K562 (cell line): ENCODE measurements around the gene NPIPB2. TPM values are rescaled to one million over a fixed set of nuclear protein-coding genes. Genes with fewer than 3 reads are reported as not detected.
A peak's percentile ranks its signal among the peaks of the same experiment; 100 is the strongest.

Experiments used
- ATAC-seq: fragments of 200-7000 bp; cut with Tn5 transposase; 3 replicates; pipeline ENCODE4 v1.9.1; 2020; ENCODE audit warnings: moderate library complexity
- BruUV-seq: library from RNA; stranded (reverse); fragments of 400-500 nt; replicated peaks from 2 replicates; lab custom pipeline; 2021; lab: Mats Ljungman, UMichigan
- CTCF ChIA-PET: fragments of 300-600 bp; formaldehyde crosslinking; extraction: SDS; loops from one replicate; lab custom pipeline; 2021; ENCODE audit warnings: low intra/inter-chr PET ratio; lab: Yijun Ruan, JAX
- POLR2A ChIA-PET: fragments of 300-600, 350-650 bp; sonication (Branson Sonifier 250); formaldehyde crosslinking; extraction: SDS; loops from one replicate; lab custom pipeline; 2021; ENCODE audit warnings: antibody characterized with exemption, inconsistent platforms; lab: Yijun Ruan, JAX
- DNase-seq, 4 experiments: peaks; one replicate each; pipeline versions ENCODE4 v3.0.0 to v3.0.0-alpha.2; 2011 to 2018; ENCODE audit warnings: low spot score in 3 of 4, mixed read lengths in 3 of 4; ENCODE audit errors: extremely low read depth in 1 of 4
- FAIRE-seq: peaks from 2 replicates; lab custom pipeline; 2011; peaks lifted over from hg19 to GRCh38; lab: Jason Lieb, UNC
- H2AFZ ChIP-seq: 2 replicates; pipeline ENCODE4 v1.6.0; 2011; ENCODE audit warnings: low read depth, low read length, control low read depth, inconsistent platforms
- H3K27ac ChIP-seq: fragments of 200-600 bp; 3 replicates; pipeline ENCODE4 v1.8.0; 2011; ENCODE audit warnings: low read depth, mild to moderate bottlenecking, control low read depth, inconsistent platforms, low read length, moderate library complexity, mixed read lengths; ENCODE audit errors: extremely low read depth
- H3K27me3 ChIP-seq, 2 experiments: fragments of 300-600 bp in 1 of 2; 2 replicates in 1 of 2; 3 replicates in 1 of 2; pipeline versions ENCODE4 v1.6.0 to v1.8.0; 2011; ENCODE audit warnings: inconsistent platforms in 2 of 2, low read length in 2 of 2, mild to moderate bottlenecking in 1 of 2, mixed read lengths in 1 of 2, moderate library complexity in 1 of 2; ENCODE audit not compliant: control insufficient read depth in 2 of 2, insufficient read depth in 2 of 2
- H3K36me3 ChIP-seq: fragments of 300-600 bp; 3 replicates; pipeline ENCODE4 v1.8.0; 2011; ENCODE audit warnings: mild to moderate bottlenecking, low read length, inconsistent platforms; ENCODE audit not compliant: control insufficient read depth, insufficient read depth
- H3K4me1 ChIP-seq, 2 experiments: fragments of 200-600 bp in 1 of 2; replicated peaks in 1 of 2; 2 replicates in 1 of 2; 3 replicates in 1 of 2; pipeline versions ENCODE4 v1.5.1 to v1.8.0; 2011; ENCODE audit warnings: inconsistent platforms in 2 of 2, low read length in 2 of 2, mild to moderate bottlenecking in 1 of 2, mixed read lengths in 1 of 2, moderate library complexity in 1 of 2; ENCODE audit not compliant: control insufficient read depth in 2 of 2, insufficient read depth in 2 of 2
- H3K4me2 ChIP-seq: 2 replicates; pipeline ENCODE4 v1.6.1; 2011; ENCODE audit warnings: low read length, control low read depth, inconsistent platforms, mixed read lengths; ENCODE audit not compliant: insufficient read depth
- H3K4me3 ChIP-seq: fragments of 200-600 bp; sonication (generic), shearing (Covaris generic); 2 replicates; pipeline ENCODE4 v1.5.1; 2016; ENCODE audit warnings: control low read depth, inconsistent platforms
- H3K79me2 ChIP-seq: fragments of 200-600 bp; 3 replicates; pipeline ENCODE4 v1.8.0; 2011; ENCODE audit warnings: low read length, inconsistent platforms; ENCODE audit not compliant: control insufficient read depth, insufficient read depth
- H3K9ac ChIP-seq, 2 experiments: 2 replicates each; pipeline versions ENCODE4 v1.6.0 to v1.6.1; 2011; ENCODE audit warnings: low read depth in 2 of 2, low read length in 2 of 2, control low read depth in 1 of 2, inconsistent platforms in 1 of 2, mild to moderate bottlenecking in 1 of 2, mixed read lengths in 1 of 2; ENCODE audit not compliant: insufficient read depth in 1 of 2
- H3K9me1 ChIP-seq: one replicate; pipeline ENCODE4 v1.6.0; 2011; ENCODE audit warnings: inconsistent platforms, mild to moderate bottlenecking, low read length, moderate library complexity; ENCODE audit not compliant: control insufficient read depth, insufficient read depth
- H3K9me3 ChIP-seq: replicated peaks from 2 replicates; pipeline ENCODE4 v1.5.1; 2011; ENCODE audit warnings: low read depth, low read length, inconsistent platforms; ENCODE audit not compliant: control insufficient read depth, insufficient read depth
- H4K20me1 ChIP-seq: replicated peaks from 2 replicates; pipeline ENCODE4 v1.6.1; 2011; ENCODE audit warnings: low read length, inconsistent platforms, mixed read lengths; ENCODE audit not compliant: control insufficient read depth, insufficient read depth
- CBX8 ChIP-seq: fragments of 200-600 bp; sonication (generic); IDR thresholded peaks from 2 replicates; pipeline ENCODE4 v1.6.1; 2012; ENCODE audit warnings: borderline replicate concordance, mixed run types, low read depth, mild to moderate bottlenecking, moderate library complexity, mixed read lengths, low read length, control low read depth, inconsistent platforms; ENCODE audit not compliant: poor library complexity, severe bottlenecking; ENCODE audit errors: extremely low read depth
- FOXK2 ChIP-seq, 2 experiments: fragments of 450-650 bp; IDR thresholded peaks in 1 of 2; conservative IDR thresholded peaks in 1 of 2; 2 replicates each; pipeline ENCODE4 v1.6.1; 2016; ENCODE audit warnings: low read depth in 2 of 2, mild to moderate bottlenecking in 1 of 2
- HSF4 ChIP-seq: fragments of 250-450 bp; sonication (Bioruptor Pico); IDR thresholded peaks from 2 replicates; pipeline ENCODE4 v2.1.2; 2022; ENCODE audit warnings: mild to moderate bottlenecking, moderate library complexity, borderline replicate concordance
- KLF6 ChIP-seq: fragments of 250-450 bp; sonication (Bioruptor Pico); IDR thresholded peaks from 2 replicates; pipeline ENCODE4 v1.4.0; 2020; ENCODE audit warnings: mild to moderate bottlenecking, moderate library complexity, borderline replicate concordance
- LEF1 ChIP-seq: fragments of 450-650 bp; IDR thresholded peaks from 2 replicates; pipeline ENCODE4 v1.6.1; 2016; ENCODE audit warnings: mild to moderate bottlenecking
- MAZ ChIP-seq, 2 experiments: fragments of 450-650 bp in 1 of 2; sonication (generic) in 1 of 2; formaldehyde crosslinking; IDR thresholded peaks in 1 of 2; conservative IDR thresholded peaks in 1 of 2; 2 replicates each; pipeline versions ENCODE4 v1.4.0 to v1.5.0; 2020; ENCODE audit warnings: mild to moderate bottlenecking in 1 of 2, missing genetic modification reagents in 1 of 2
- NBN ChIP-seq: fragments of 450-650 bp; IDR thresholded peaks from 2 replicates; pipeline ENCODE4 v1.6.1; 2016; ENCODE audit warnings: low read depth, mild to moderate bottlenecking
- PRMT5 ChIP-seq: sonication (generic); formaldehyde crosslinking; IDR thresholded peaks from 2 replicates; pipeline ENCODE4 v1.5.0; 2020; ENCODE audit warnings: missing genetic modification reagents
- RFX5 ChIP-seq: IDR thresholded peaks from 2 replicates; pipeline ENCODE4 v1.6.1; 2011; ENCODE audit warnings: low read depth, mild to moderate bottlenecking, improper control_type of control experiment, low read length
- SETDB1 ChIP-seq: IDR thresholded peaks from one replicate; pipeline ENCODE4 v1.6.1; 2012; ENCODE audit warnings: low read length, control low read depth, inconsistent platforms
- TAF15 ChIP-seq: fragments of 200-400 bp; formaldehyde crosslinking; IDR thresholded peaks from 2 replicates; pipeline ENCODE4 v1.6.1; 2017; ENCODE audit warnings: mild to moderate bottlenecking, low read depth, low read length, moderate library complexity
- TARDBP ChIP-seq: fragments of 450-650 bp; IDR thresholded peaks from 2 replicates; pipeline ENCODE4 v1.6.1; 2016
- THRAP3 ChIP-seq: fragments of 450-650 bp; IDR thresholded peaks from 2 replicates; pipeline ENCODE4 v1.6.1; 2016; ENCODE audit warnings: mild to moderate bottlenecking, inconsistent platforms, borderline replicate concordance
- U2AF1 ChIP-seq: fragments of 200-400 bp; formaldehyde crosslinking; optimal IDR thresholded peaks from 2 replicates; pipeline ENCODE3; 2017; ENCODE audit warnings: mild to moderate bottlenecking, low read depth, low read length, moderate library complexity
- YY1 ChIP-seq, 3 experiments: IDR thresholded peaks; 2 replicates each; pipeline ENCODE4 v1.6.1; 2011; ENCODE audit warnings: low read length in 2 of 3, mild to moderate bottlenecking in 2 of 3, moderate library complexity in 2 of 3, borderline replicate concordance in 1 of 3, control low read depth in 1 of 3, low read depth in 1 of 3; ENCODE audit not compliant: insufficient read depth in 3 of 3, insufficient replicate concordance in 2 of 3, control insufficient read depth in 1 of 3, insufficient read length in 1 of 3; ENCODE audit errors: extremely low read depth in 1 of 3
- ZKSCAN1 ChIP-seq: fragments of 150-350 bp; IDR thresholded peaks from 2 replicates; pipeline ENCODE4 v1.6.1; 2016; ENCODE audit warnings: low read depth, low read length
- ZNF134 ChIP-seq: fragments of 250-450 bp; sonication (Bioruptor Pico); conservative IDR thresholded peaks from 2 replicates; pipeline ENCODE4 v1.4.0; 2020
- ZNF584 ChIP-seq: fragments of 200-800 bp; sonication (Bioruptor generic); IDR thresholded peaks from 2 replicates; pipeline ENCODE4 v1.6.1; 2016; ENCODE audit warnings: low read depth, mild to moderate bottlenecking, missing genetic modification characterization, missing compliant biosample characterization
- WGBS: fragments of 100-300 bp; shearing (Covaris generic); methylation state at CpG from one replicate; pipeline ENCODE4 v1.1.6; 2016; ENCODE audit warnings: low coverage, mixed read lengths; ENCODE audit not compliant: insufficient coverage; ENCODE audit errors: missing lambda C conversion rate; 5-methylcytosine and 5-hydroxymethylcytosine counted together
- in situ Hi-C: fragments of 300-500 bp; cut with MboI; formaldehyde crosslinking; loops from 4 replicates; pipeline ENCODE4 v1.15.0; 2018; ENCODE audit warnings: inconsistent platforms, mixed read lengths
- intact Hi-C: fragments of 100-400 bp; cut with micrococcal nuclease; formaldehyde crosslinking; loops from 2 replicates; pipeline ENCODE4 v1.14.2; 2022
- polyA plus RNA-seq, 8 experiments: library from polyadenylated mRNA; depleted of rRNA in 4 of 8; stranded (reverse) in 5 of 8; unstranded in 3 of 8; fragments of >200 nt; fragmentation: Nextera tagmentation in 2 of 8; fragmentation: Illumina TruSeq in 1 of 8; extraction: Ambion mirVana in 2 of 8; extraction: Trizol in 1 of 8; gene quantifications; 2 replicates each; pipeline versions ENCODE4 v1.2.1 to v1.2.3, GENCODE V29; 2011 to 2014; ENCODE audit warnings: inconsistent platforms in 1 of 8, missing spikeins in 1 of 8
- total RNA-seq, 7 experiments: library from RNA; depleted of rRNA in 6 of 7; stranded (reverse); fragments of >200 nt in 6 of 7; fragmentation: Illumina TruSeq in 2 of 7; extraction: Trizol in 2 of 7; gene quantifications; 2 replicates each; pipeline versions ENCODE4 v1.2.1 to v1.2.3, GENCODE V29; 2011 to 2021; ENCODE audit warnings: low replicate concordance in 1 of 7
- TF ChIP-seq, protein P1 (sequence below): sonication (generic); formaldehyde crosslinking; IDR thresholded peaks from 2 replicates; pipeline ENCODE4 v1.8.1; 2023; ENCODE audit warnings: mild to moderate bottlenecking, missing genetic modification reagents
- TF ChIP-seq, protein P2 (sequence below), 2 experiments: fragments of 250-450 bp in 1 of 2; fragments of 450-650 bp in 1 of 2; sonication (Bioruptor Pico) in 1 of 2; IDR thresholded peaks; 2 replicates each; pipeline versions ENCODE4 v1.6.1 to v1.8.0; 2016 to 2021; ENCODE audit warnings: mild to moderate bottlenecking in 2 of 2, moderate library complexity in 2 of 2, missing compliant biosample characterization in 1 of 2, missing genetic modification characterization in 1 of 2

Gene NPIPB2
- total and polyA plus RNA-seq, 9 of the 15 experiments (the other 6 are each of a cell fraction or from before 2014, with no cell fraction given): 0.21 to 2.9 (median 1.6) TPM; not detected in 1

DNA sequence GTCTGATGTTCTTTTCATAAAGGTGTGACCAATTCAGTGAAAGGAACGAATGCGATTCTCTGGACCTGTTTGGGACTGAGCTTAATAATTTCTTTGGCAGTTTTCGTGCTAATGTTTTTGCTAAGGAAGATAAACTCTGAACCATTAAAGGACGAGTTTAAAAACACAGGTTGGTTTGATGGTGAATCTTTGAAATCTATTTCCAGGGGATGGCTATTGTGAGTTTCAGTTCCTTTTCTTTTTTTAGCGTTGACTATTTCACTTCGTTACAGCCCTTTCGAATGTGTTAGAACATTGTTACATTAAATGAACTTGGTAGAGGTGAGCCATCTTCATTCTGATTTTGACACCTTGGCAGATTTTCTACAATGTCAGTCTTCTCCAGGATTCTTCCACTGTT, 24.3 kb upstream of the NPIPB2 start:
- in situ Hi-C loops: no loop called here
- BruUV-seq: no TSS peak

More for the DNA sequence above, 24.3 kb upstream of the NPIPB2 start:
- Histone ChIP-seq H3K9ac (no peak overlapping the region), H3K36me3 (no peaks in the 10 kb centered on the region), H3K9me1 (no peaks in the 10 kb centered on the region), H4K20me1 (no peaks in the 10 kb centered on the region), H3K4me3 (no peak overlapping the region)
- POLR2A ChIA-PET: no interaction called here
- FAIRE-seq: no peak
- no peak for DNase-seq
- TF ChIP-seq LEF1 (no peak), ZKSCAN1 (no peak), RFX5 (no peak), TAF15 (no peak), SETDB1 (no peak), YY1 (IDR thresholded peaks at IDR 0.05; ENCODE audit: borderline replicate concordance in 1 of 3, control insufficient read depth in 1 of 3, extremely low read depth in 1 of 3, insufficient read depth in 3 of 3, insufficient read length in 1 of 3, insufficient replicate concordance in 2 of 3, low read depth in 1 of 3, low read length in 2 of 3) (no peak), FOXK2 (conservative IDR thresholded peaks at IDR 0.05 in 1 of 2, IDR thresholded peaks at IDR 0.05 in 1 of 2; ENCODE audit: low read depth in 2 of 2) (no peak), PRMT5 (CRISPR knock-in tag) (no peak), ZNF584 (CRISPR knock-in tag) (no peak), NBN (no peak), KLF6 (no peak), TARDBP (no peak), THRAP3 (no peak), U2AF1 (no peak), CBX8 (no peak), HSF4 (CRISPR knock-in tag) (no peak), MAZ (CRISPR knock-in tag; conservative IDR thresholded peaks at IDR 0.05 in 1 of 2, IDR thresholded peaks at IDR 0.05 in 1 of 2) (no peak), ZNF134 (no peak)
- TF ChIP-seq, protein P1, sequence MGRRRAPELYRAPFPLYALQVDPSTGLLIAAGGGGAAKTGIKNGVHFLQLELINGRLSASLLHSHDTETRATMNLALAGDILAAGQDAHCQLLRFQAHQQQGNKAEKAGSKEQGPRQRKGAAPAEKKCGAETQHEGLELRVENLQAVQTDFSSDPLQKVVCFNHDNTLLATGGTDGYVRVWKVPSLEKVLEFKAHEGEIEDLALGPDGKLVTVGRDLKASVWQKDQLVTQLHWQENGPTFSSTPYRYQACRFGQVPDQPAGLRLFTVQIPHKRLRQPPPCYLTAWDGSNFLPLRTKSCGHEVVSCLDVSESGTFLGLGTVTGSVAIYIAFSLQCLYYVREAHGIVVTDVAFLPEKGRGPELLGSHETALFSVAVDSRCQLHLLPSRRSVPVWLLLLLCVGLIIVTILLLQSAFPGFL (CRISPR knock-in tag): no peak
- TF ChIP-seq, protein P2, sequence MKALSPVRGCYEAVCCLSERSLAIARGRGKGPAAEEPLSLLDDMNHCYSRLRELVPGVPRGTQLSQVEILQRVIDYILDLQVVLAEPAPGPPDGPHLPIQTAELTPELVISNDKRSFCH (CRISPR knock-in tag; IDR thresholded peaks at IDR 0.05): no peak
- TF ChIP-seq, protein P2 (tag; IDR thresholded peaks at IDR 0.05): no peak
- TF ChIP-seq, all 486 proteins: peak for 0
- Histone ChIP-seq H3K4me1 (peaks cover 0 to 12% of the 10 kb centered on the region in 2 experiments; a peak in 2 of 5 replicates), H3K27ac (no peak overlapping the region), H3K27me3 (no peaks in the 10 kb centered on the region), H3K9me3 (no peaks in the 10 kb centered on the region), H2AFZ (peak overlapping the region; percentile 63), H3K79me2 (no peaks in the 10 kb centered on the region), H3K4me2 (no peak overlapping the region)
- 42% methylated on average over 7 of the region's 7 CpGs for WGBS
- intact Hi-C loops: no loop called here
- ATAC-seq: no peak
- CTCF ChIA-PET: no interaction called here
